Measurements from ENCODE around the gene TAAR9. TPM values are rescaled to one million over a fixed set of nuclear protein-coding genes. Genes with fewer than 3 reads are reported as not detected.
A peak's percentile ranks its signal among the peaks of the same experiment; 100 is the strongest.

Gene TAAR9
- total and polyA plus RNA-seq, 2 experiments from 2014 or later = not detected

- Histone ChIP-seq H3K36me3 (no peaks in the 10 kb centered on the region), H3K4me1 (ENCODE audit: low read depth) (peaks cover 14% of the 10 kb centered on the region), H3K9me3 (ENCODE audit: low read depth) (no peaks in the 10 kb centered on the region), H3K27ac (no peak overlapping the region), H3K4me3 (peak overlapping the region; percentile 65), H3K27me3 (no peaks in the 10 kb centered on the region)
- DNase-seq (ENCODE audit: low read depth in 1 of 2, low spot score in 1 of 2) = peak in 1 of 2 donors; percentile 22
- no peak for TF ChIP-seq CTCF (IDR thresholded peaks at IDR 0.05; ENCODE audit: low read depth, low read length)
Observed at GRCh38 chr6:132511210-132511830, 26.8 kb upstream of the TAAR9 start.

- Histone ChIP-seq H3K4me1 (ENCODE audit: low read depth) (peaks cover 14% of the 10 kb centered on the region), H3K27me3 (no peaks in the 10 kb centered on the region), H3K9me3 (ENCODE audit: low read depth) (no peaks in the 10 kb centered on the region), H3K27ac (no peak overlapping the region), H3K36me3 (no peaks in the 10 kb centered on the region), H3K4me3 (peak overlapping the region; percentile 65)
- no peak for DNase-seq (ENCODE audit: low read depth in 1 of 2, low spot score in 1 of 2)
- TF ChIP-seq CTCF (IDR thresholded peaks at IDR 0.05; ENCODE audit: low read depth, low read length) = no peak
Observed at GRCh38 chr6:132511831-132512220, 26.3 kb upstream of the TAAR9 start.

GRCh38 chr6:132512342-132512637 lies 25.8 kb upstream of the TAAR9 start:
- H3K9me3 ChIP-seq (ENCODE audit: low read depth) = no peaks in the 10 kb centered on the region
- no peaks in the 10 kb centered on the region for H3K27me3 ChIP-seq
- no peak for TF ChIP-seq CTCF (IDR thresholded peaks at IDR 0.05; ENCODE audit: low read depth, low read length)
- H3K4me1 ChIP-seq (ENCODE audit: low read depth) = peaks cover 14% of the 10 kb centered on the region
- H3K27ac ChIP-seq = peak overlapping the region; percentile 11
- no peak for DNase-seq (ENCODE audit: low read depth in 1 of 2, low spot score in 1 of 2)
- peak overlapping the region; percentile 65 for H3K4me3 ChIP-seq
- no peaks in the 10 kb centered on the region for H3K36me3 ChIP-seq

- Histone ChIP-seq H3K4me1 (ENCODE audit: low read depth) (peaks cover 14% of the 10 kb centered on the region), H3K27me3 (no peaks in the 10 kb centered on the region), H3K4me3 (peak within 1 kb of the TSS; percentile 65), H3K36me3 (no peaks in the 10 kb centered on the region), H3K27ac (peak within 1 kb of the TSS; percentile 15), H3K9me3 (ENCODE audit: low read depth) (no peaks in the 10 kb centered on the region)
- DNase-seq (ENCODE audit: low read depth in 1 of 2, low spot score in 1 of 2) = peak; percentile 92 to 93
- TF ChIP-seq CTCF (IDR thresholded peaks at IDR 0.05; ENCODE audit: low read depth, low read length) = no peak
Observed at GRCh38 chr6:132512638-132513632, 25.1 kb upstream of the TAAR9 start, which contains the start of gene STX7. Gene STX7 (minus strand): TSS chr6:132513116. CDS start chr6:132503530, 9,586 bp downstream.

- DNase-seq (ENCODE audit: low read depth in 1 of 2, low spot score in 1 of 2) = no peak
- no peak for TF ChIP-seq CTCF (IDR thresholded peaks at IDR 0.05; ENCODE audit: low read depth, low read length)
- Histone ChIP-seq H3K36me3 (no peaks in the 10 kb centered on the region), H3K27me3 (no peaks in the 10 kb centered on the region), H3K9me3 (ENCODE audit: low read depth) (no peaks in the 10 kb centered on the region), H3K4me1 (ENCODE audit: low read depth) (peaks cover 14% of the 10 kb centered on the region), H3K27ac (no peak overlapping the region), H3K4me3 (no peak overlapping the region)
Observed at GRCh38 chr6:132513831-132514545, 24.1 kb upstream of the TAAR9 start.

Data from cardiac muscle cell (in vitro differentiated cells and primary cell).